HEK293 (cell line): Measurements from ENCODE around the gene CC2D1B.
A peak's percentile ranks its signal among the peaks of the same experiment; 100 is the strongest.

ENCODE experiments used
- HIC1 ChIP-seq: fragments of 450-650 bp; formaldehyde crosslinking; IDR thresholded peaks from 2 replicates; pipeline ENCODE4 v1.5.1; 2016; ENCODE audit warnings: missing biosample characterization, missing genetic modification characterization
- HOXC10 ChIP-seq: sonication (generic); formaldehyde crosslinking; IDR thresholded peaks from 2 replicates; pipeline ENCODE4 v1.8.1; 2023; ENCODE audit warnings: mild to moderate bottlenecking, missing genetic modification reagents
- YY2 ChIP-seq: fragments of 450-650 bp; formaldehyde crosslinking; IDR thresholded peaks from 2 replicates; pipeline ENCODE4 v1.5.1; 2016; ENCODE audit warnings: missing biosample characterization, missing genetic modification characterization
- ZBTB1 ChIP-seq: fragments of 450-650 bp; formaldehyde crosslinking; IDR thresholded peaks from 2 replicates; pipeline ENCODE4 v1.5.1; 2016; ENCODE audit warnings: missing biosample characterization, missing genetic modification characterization
- ZBTB8A ChIP-seq: fragments of 450-650 bp; formaldehyde crosslinking; IDR thresholded peaks from 2 replicates; pipeline ENCODE4 v1.5.1; 2016; ENCODE audit warnings: missing biosample characterization, missing genetic modification characterization
- ZFP37 ChIP-seq: fragments of 450-650 bp; formaldehyde crosslinking; IDR thresholded peaks from 2 replicates; pipeline ENCODE4 v1.5.1; 2016; ENCODE audit warnings: missing biosample characterization, missing genetic modification characterization
- ZNF121 ChIP-seq: fragments of 450-650 bp; formaldehyde crosslinking; IDR thresholded peaks from 2 replicates; pipeline ENCODE4 v1.5.1; 2016; ENCODE audit warnings: missing biosample characterization, missing genetic modification characterization
- ZNF138 ChIP-seq: fragments of 450-650 bp; formaldehyde crosslinking; IDR thresholded peaks from 2 replicates; pipeline ENCODE4 v1.5.1; 2016; ENCODE audit warnings: missing biosample characterization, missing genetic modification characterization, borderline replicate concordance
- ZNF174 ChIP-seq: fragments of 450-650 bp; formaldehyde crosslinking; IDR thresholded peaks from 2 replicates; pipeline ENCODE4 v1.5.0; 2017; ENCODE audit warnings: missing biosample characterization, mild to moderate bottlenecking, missing genetic modification characterization
- ZNF184 ChIP-seq: fragments of 450-650 bp; IDR thresholded peaks from 2 replicates; pipeline ENCODE4 v1.5.1; 2018; ENCODE audit warnings: missing biosample characterization, mild to moderate bottlenecking, missing genetic modification characterization
- ZNF221 ChIP-seq: fragments of 450-650 bp; formaldehyde crosslinking; IDR thresholded peaks from 2 replicates; pipeline ENCODE4 v1.5.1; 2017; ENCODE audit warnings: missing biosample characterization, missing genetic modification characterization, borderline replicate concordance
- ZNF266 ChIP-seq: fragments of 450-650 bp; formaldehyde crosslinking; IDR thresholded peaks from 2 replicates; pipeline ENCODE4 v1.5.1; 2016; ENCODE audit warnings: missing biosample characterization, missing genetic modification characterization, low read depth
- ZNF354C ChIP-seq: fragments of 450-650 bp; formaldehyde crosslinking; IDR thresholded peaks from 2 replicates; pipeline ENCODE4 v1.5.1; 2016; ENCODE audit warnings: missing biosample characterization, missing genetic modification characterization, low read depth, borderline replicate concordance
- ZNF48 ChIP-seq: fragments of 450-650 bp; formaldehyde crosslinking; IDR thresholded peaks from 2 replicates; pipeline ENCODE4 v1.5.1; 2016; ENCODE audit warnings: missing biosample characterization, missing genetic modification characterization
- ZNF544 ChIP-seq: fragments of 450-650 bp; formaldehyde crosslinking; IDR thresholded peaks from 2 replicates; pipeline ENCODE4 v1.5.0; 2017; ENCODE audit warnings: missing biosample characterization, missing genetic modification characterization
- ZNF626 ChIP-seq: fragments of 450-650 bp; sonication (Bioruptor Pico); formaldehyde crosslinking; IDR thresholded peaks from 2 replicates; pipeline ENCODE4 v1.5.1; 2018; ENCODE audit warnings: missing biosample characterization, missing genetic modification characterization, inconsistent platforms
- ZNF701 ChIP-seq: fragments of 450-650 bp; formaldehyde crosslinking; IDR thresholded peaks from 2 replicates; pipeline ENCODE4 v1.5.1; 2016; ENCODE audit warnings: missing biosample characterization, missing genetic modification characterization
- ZSCAN16 ChIP-seq: fragments of 450-650 bp; formaldehyde crosslinking; IDR thresholded peaks from 2 replicates; pipeline ENCODE4 v1.5.1; 2016; ENCODE audit warnings: missing biosample characterization, missing genetic modification characterization
- ZSCAN18 ChIP-seq: fragments of 450-650 bp; formaldehyde crosslinking; IDR thresholded peaks from 2 replicates; pipeline ENCODE4 v1.5.1; 2016; ENCODE audit warnings: missing biosample characterization, missing genetic modification characterization
- TF ChIP-seq, protein P1 (sequence below): fragments of 450-650 bp; formaldehyde crosslinking; IDR thresholded peaks from 2 replicates; pipeline ENCODE4 v1.5.1; 2016; ENCODE audit warnings: missing biosample characterization, missing genetic modification characterization
- TF ChIP-seq, protein P2 (sequence below): fragments of 450-650 bp; formaldehyde crosslinking; IDR thresholded peaks from 2 replicates; pipeline ENCODE4 v1.5.1; 2016; ENCODE audit warnings: missing biosample characterization, missing genetic modification characterization
- TF ChIP-seq, protein P3 (sequence below): fragments of 450-650 bp; formaldehyde crosslinking; IDR thresholded peaks from 2 replicates; pipeline ENCODE4 v1.5.1; 2016; ENCODE audit warnings: missing biosample characterization, missing genetic modification characterization
- TF ChIP-seq, protein P4 (sequence below): fragments of 450-650 bp; formaldehyde crosslinking; IDR thresholded peaks from 2 replicates; pipeline ENCODE4 v1.5.1; 2017; ENCODE audit warnings: missing biosample characterization, missing genetic modification characterization

The CC2D1B gene

GRCh38 chr1:52404116-52404974 is 38.3 kb upstream of the CC2D1B start, which contains the start of the genes ORC1 and PRPF38A (continued):
- TF ChIP-seq ZNF121 (tag by site-specific recombination) (no peak), ZNF354C (tag by site-specific recombination) (no peak), ZNF184 (tag by site-specific recombination) (no peak), ZNF48 (tag by site-specific recombination) (no peak), ZNF138 (no peak), ZBTB8A (tag by site-specific recombination) (peak; percentile 22), HIC1 (tag by site-specific recombination) (no peak), ZFP37 (peak; percentile 29; the same call in 1 of the 2 replicates), ZSCAN18 (no peak), ZNF626 (tag by site-specific recombination) (no peak), ZNF266 (tag by site-specific recombination) (no peak), ZNF544 (tag by site-specific recombination) (no peak), ZNF701 (tag by site-specific recombination) (no peak), ZBTB1 (tag by site-specific recombination) (no peak), ZSCAN16 (tag by site-specific recombination) (no peak), HOXC10 (CRISPR knock-in tag) (no peak), ZNF174 (tag by site-specific recombination) (no peak), ZNF221 (tag by site-specific recombination) (no peak), YY2 (tag by site-specific recombination) (peak; percentile 76)
- TF ChIP-seq, protein P1, sequence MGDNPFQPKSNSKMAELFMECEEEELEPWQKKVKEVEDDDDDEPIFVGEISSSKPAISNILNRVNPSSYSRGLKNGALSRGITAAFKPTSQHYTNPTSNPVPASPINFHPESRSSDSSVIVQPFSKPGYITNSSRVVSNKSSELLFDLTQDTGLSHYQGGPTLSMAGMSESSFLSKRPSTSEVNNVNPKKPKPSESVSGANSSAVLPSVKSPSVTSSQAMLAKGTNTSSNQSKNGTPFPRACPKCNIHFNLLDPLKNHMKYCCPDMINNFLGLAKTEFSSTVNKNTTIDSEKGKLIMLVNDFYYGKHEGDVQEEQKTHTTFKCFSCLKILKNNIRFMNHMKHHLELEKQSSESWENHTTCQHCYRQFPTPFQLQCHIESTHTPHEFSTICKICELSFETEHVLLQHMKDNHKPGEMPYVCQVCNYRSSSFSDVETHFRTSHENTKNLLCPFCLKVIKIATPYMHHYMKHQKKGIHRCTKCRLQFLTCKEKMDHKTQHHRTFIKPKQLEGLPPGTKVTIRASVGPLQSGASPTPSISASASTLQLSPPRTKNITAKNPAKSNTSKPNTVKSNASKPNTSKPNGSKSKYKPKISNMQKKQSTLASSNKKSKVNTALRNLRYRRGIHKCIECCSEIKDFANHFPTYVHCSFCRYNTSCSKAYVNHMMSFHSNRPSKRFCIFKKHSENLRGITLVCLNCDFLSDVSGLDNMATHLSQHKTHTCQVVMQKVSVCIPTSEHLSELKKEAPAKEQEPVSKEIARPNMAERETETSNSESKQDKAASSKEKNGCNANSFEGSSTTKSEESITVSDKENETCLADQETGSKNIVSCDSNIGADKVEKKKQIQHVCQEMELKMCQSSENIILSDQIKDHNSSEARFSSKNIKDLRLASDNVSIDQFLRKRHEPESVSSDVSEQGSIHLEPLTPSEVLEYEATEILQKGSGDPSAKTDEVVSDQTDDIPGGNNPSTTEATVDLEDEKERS (tag by site-specific recombination): no peak
- TF ChIP-seq, protein P2, sequence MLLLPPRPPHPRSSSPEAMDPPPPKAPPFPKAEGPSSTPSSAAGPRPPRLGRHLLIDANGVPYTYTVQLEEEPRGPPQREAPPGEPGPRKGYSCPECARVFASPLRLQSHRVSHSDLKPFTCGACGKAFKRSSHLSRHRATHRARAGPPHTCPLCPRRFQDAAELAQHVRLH: no peak
- TF ChIP-seq, protein P3, sequence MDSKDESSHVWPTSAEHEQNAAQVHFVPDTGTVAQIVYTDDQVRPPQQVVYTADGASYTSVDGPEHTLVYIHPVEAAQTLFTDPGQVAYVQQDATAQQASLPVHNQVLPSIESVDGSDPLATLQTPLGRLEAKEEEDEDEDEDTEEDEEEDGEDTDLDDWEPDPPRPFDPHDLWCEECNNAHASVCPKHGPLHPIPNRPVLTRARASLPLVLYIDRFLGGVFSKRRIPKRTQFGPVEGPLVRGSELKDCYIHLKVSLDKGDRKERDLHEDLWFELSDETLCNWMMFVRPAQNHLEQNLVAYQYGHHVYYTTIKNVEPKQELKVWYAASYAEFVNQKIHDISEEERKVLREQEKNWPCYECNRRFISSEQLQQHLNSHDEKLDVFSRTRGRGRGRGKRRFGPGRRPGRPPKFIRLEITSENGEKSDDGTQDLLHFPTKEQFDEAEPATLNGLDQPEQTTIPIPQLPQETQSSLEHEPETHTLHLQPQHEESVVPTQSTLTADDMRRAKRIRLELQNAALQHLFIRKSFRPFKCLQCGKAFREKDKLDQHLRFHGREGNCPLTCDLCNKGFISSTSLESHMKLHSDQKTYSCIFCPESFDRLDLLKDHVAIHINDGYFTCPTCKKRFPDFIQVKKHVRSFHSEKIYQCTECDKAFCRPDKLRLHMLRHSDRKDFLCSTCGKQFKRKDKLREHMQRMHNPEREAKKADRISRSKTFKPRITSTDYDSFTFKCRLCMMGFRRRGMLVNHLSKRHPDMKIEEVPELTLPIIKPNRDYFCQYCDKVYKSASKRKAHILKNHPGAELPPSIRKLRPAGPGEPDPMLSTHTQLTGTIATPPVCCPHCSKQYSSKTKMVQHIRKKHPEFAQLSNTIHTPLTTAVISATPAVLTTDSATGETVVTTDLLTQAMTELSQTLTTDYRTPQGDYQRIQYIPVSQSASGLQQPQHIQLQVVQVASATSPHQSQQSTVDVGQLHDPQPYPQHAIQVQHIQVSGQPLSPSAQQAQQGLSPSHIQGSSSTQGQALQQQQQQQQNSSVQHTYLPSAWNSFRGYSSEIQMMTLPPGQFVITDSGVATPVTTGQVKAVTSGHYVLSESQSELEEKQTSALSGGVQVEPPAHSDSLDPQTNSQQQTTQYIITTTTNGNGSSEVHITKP (tag by site-specific recombination): peak; percentile 49
- TF ChIP-seq, protein P4, sequence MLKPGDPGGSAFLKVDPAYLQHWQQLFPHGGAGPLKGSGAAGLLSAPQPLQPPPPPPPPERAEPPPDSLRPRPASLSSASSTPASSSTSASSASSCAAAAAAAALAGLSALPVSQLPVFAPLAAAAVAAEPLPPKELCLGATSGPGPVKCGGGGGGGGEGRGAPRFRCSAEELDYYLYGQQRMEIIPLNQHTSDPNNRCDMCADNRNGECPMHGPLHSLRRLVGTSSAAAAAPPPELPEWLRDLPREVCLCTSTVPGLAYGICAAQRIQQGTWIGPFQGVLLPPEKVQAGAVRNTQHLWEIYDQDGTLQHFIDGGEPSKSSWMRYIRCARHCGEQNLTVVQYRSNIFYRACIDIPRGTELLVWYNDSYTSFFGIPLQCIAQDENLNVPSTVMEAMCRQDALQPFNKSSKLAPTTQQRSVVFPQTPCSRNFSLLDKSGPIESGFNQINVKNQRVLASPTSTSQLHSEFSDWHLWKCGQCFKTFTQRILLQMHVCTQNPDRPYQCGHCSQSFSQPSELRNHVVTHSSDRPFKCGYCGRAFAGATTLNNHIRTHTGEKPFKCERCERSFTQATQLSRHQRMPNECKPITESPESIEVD (tag by site-specific recombination): no peak
